UCSD-AML1 (cell line): ENCODE results near the gene CYP8B1.

Experiments used
- DNase-seq: peaks from one replicate; lab custom pipeline; 2025; ENCODE audit not compliant: unreplicated experiment; lab: John Stamatoyannopoulos, UW

Gene CYP8B1

DNA sequence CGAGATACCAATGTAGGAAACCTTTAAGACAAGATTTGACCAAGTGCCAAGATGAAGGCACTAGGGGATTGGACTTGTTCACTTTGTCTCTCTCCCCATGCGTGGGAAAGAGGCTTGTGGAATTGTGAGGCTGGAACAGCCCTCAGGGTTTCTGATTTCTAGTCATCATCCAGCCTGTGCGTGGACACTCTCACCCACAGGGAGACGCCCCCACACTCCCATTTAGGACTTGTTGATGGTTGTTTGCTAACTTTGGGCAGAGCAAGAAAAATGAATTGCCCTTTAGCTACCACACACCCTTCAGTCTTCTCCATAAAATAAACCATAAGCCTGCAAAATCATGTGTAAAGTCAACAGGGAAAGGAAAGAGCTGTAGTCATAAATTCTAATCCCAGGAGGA, 48.0 kb downstream of the CYP8B1 start:
- DNase-seq: no peak

DNA sequence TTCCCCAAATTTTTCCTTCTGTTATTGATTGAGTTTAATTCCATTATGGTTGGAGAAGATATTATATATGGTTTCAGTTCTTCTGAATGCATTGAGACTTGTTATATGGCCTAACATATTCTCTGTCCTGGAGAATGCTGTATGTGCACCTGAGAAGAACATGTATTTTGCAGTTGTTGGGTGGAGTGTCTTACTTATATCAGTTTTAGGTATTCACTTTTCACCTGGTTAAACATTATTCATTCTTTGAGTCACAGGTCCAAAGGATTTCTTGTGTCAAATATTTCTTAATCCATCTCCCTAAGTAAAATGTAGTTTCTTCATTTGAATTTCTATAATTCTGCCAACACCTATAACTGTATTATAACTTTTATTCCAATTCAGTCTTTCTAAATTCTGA, 48.7 kb downstream of the CYP8B1 start:
- DNase-seq: no peak

DNA sequence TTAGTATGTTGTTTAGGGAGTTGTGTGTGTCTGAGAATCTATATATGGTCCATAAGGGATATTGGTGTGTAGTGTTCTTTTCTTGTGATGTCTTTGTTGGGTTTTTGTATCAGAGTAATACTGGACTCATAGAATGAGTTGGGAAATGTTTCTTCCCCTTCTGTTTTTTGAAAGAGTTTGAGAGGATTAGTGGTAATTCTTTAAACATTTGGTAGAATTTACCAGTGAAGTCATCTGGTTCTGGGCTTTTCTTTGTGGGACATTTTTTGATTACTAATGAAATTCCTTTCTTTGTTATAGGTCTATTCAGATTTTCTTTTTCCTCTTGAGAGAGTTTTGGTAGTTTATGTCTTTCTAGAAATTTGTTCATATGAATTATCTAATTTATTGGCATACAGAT, 49.5 kb downstream of the CYP8B1 start:
- DNase-seq: no peak

DNA sequence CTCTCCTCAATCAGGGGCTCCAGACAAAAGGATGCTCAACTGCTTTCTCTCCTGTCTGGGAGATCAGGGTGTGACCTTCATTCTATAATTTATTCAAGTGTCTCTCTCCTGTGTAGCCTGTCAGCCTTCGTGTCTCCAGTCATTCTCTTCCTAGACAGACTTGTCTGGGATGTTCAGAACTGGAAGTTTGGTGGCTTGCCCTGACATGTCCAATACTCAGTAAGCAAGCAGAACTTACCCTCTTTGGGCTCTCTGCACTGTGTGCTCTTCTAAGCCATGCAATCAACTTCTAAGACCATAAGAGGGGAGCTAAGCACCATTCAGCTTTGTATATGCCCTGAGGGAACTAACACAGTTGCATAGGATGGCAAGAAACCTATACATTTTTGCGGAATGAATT, 52.3 kb downstream of the CYP8B1 start:
- no peak for DNase-seq

DNA sequence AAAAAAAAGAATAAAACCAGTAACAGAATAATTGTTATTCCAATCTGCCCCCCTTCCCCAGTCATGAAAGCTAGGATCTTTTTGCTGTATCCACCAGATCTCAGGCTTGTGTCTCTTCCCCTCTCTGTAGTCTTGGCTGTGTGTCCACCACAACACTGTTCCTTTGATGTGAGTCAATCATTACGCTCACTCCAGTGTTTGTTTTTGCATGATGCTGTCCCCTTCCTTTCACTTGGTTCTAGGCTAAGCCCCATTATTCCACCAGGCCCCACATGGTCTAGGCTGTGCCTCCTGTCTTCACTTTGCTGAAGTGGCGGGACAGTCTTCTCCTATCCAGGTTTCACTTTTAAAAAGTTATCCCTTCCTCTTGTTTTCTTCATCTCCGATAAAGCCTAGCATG, 52.9 kb downstream of the CYP8B1 start:
- no peak for DNase-seq
